ENCODE data around the gene TRIM52.

TRIM52 gene

GRCh38 chr5:181241393-181241975, 19.5 kb downstream of the TRIM52 start:
- H3K4me3 ChIP-seq, result peak overlapping the region; percentile 92
- H3K27ac ChIP-seq, result peak overlapping the region; percentile 94 to 100
- TF ChIP-seq, protein P1, sequence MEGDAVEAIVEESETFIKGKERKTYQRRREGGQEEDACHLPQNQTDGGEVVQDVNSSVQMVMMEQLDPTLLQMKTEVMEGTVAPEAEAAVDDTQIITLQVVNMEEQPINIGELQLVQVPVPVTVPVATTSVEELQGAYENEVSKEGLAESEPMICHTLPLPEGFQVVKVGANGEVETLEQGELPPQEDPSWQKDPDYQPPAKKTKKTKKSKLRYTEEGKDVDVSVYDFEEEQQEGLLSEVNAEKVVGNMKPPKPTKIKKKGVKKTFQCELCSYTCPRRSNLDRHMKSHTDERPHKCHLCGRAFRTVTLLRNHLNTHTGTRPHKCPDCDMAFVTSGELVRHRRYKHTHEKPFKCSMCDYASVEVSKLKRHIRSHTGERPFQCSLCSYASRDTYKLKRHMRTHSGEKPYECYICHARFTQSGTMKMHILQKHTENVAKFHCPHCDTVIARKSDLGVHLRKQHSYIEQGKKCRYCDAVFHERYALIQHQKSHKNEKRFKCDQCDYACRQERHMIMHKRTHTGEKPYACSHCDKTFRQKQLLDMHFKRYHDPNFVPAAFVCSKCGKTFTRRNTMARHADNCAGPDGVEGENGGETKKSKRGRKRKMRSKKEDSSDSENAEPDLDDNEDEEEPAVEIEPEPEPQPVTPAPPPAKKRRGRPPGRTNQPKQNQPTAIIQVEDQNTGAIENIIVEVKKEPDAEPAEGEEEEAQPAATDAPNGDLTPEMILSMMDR (IDR thresholded peaks at IDR 0.05), result no peak
- DNase-seq (ENCODE audit: low spot score), result no peak

GRCh38 chr5:181239062-181239663, 21.8 kb downstream of the TRIM52 start:
- TF ChIP-seq, protein P1 (IDR thresholded peaks at IDR 0.05), result no peak

DNA sequence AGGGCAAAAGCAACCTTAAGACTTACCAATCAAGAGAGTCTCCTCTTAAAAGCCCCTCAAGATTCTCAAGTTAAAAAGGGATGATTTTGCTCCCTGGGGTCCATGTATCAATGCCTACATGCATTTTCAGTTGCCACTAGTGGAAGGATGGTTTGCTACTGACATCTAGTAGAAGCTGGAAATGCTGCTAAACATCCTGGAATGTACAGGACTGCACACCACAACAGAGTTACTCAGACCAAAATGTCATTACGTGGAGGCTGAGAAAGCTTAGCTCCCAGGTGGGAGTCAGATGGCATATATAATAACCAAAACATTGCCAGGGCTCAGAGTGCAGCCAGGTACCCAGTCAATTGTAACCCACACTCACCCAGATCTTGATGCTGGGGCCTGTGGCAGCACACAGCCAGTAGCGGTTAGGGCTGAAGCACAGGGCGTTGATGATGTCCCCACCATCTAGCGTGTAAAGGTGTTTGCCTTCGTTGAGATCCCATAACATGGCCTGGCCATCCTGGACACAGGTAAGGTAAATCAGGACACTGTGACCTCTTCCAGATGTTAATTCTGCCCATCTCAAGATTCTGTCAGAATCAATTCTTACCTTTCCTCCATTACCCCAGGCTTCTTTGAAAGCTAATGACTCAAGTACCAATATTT, 23.1 kb downstream of the TRIM52 start:
- DNase-seq (ENCODE audit: low spot score), result no peak
- TF ChIP-seq, protein P1 (IDR thresholded peaks at IDR 0.05), result no peak
- Histone ChIP-seq H3K27ac (no peak overlapping the region), H3K4me3 (no peak overlapping the region)

More at GRCh38 chr5:181239062-181239663, 21.8 kb downstream of the TRIM52 start:
- H3K27ac ChIP-seq, result no peak overlapping the region
- H3K4me3 ChIP-seq, result no peak overlapping the region
- DNase-seq (ENCODE audit: low spot score), result no peak

GRCh38 chr5:181236954-181237641, 23.8 kb downstream of the TRIM52 start:
- H3K27ac ChIP-seq, result no peak overlapping the region
- TF ChIP-seq, protein P1 (IDR thresholded peaks at IDR 0.05), result no peak
- no peak for DNase-seq (ENCODE audit: low spot score)
- no peak overlapping the region for H3K4me3 ChIP-seq

GRCh38 chr5:181236471-181236870, 24.5 kb downstream of the TRIM52 start:
- DNase-seq (ENCODE audit: low spot score), result no peak
- no peak overlapping the region for H3K4me3 ChIP-seq
- no peak overlapping the region for H3K27ac ChIP-seq
- TF ChIP-seq, protein P1 (IDR thresholded peaks at IDR 0.05), result no peak

DNA sequence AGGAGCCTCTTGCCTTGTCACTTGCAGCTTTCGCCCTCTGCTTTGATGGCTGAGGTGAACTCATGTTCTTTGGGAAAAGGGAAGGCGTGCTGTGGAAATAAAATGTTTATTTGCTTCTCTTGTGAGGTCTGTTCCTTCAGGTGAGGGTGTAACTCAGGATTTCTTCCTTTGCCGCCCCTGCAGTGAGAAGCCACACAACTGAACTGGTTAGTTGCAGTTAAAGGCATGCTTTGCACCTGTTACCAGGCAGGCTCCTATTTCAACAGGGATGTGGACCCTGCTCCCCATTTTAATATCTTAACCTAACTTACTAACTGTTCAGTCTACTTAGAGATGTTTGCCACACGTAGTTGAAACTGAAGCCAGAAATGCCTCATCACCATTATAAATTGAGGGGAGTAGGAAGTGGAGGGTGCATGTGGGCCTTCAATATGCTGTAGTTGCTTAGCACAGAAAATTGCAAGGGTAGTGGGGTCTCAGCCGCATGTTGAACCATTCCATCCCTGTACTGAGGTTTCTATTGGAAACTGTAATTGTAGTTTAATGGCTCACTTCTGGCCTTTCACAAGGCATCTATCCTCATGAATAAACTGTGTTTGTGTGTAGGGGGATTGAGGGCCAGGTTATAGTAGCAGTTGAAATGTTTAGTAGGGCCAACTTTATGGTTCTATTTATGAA, 25.1 kb downstream of the TRIM52 start:
- TF ChIP-seq, protein P1 (IDR thresholded peaks at IDR 0.05), result no peak

More for the DNA sequence above, 25.1 kb downstream of the TRIM52 start:
- no peak overlapping the region for H3K4me3 ChIP-seq
- no peak for DNase-seq (ENCODE audit: low spot score)
- H3K27ac ChIP-seq, result no peak overlapping the region

Data from coronary artery (tissue), 2 donors.